ENCODE results near the gene MLN.

- no peak for TF ChIP-seq CTCF (IDR thresholded peaks at IDR 0.05)
- no peak for TF ChIP-seq EP300 (IDR thresholded peaks at IDR 0.05)
- TF ChIP-seq ELK1 (IDR thresholded peaks at IDR 0.05; ENCODE audit: low read depth, low read length), result no peak
- TF ChIP-seq REST (IDR thresholded peaks at IDR 0.05), result no peak
- no peak for TF ChIP-seq POLR2A (IDR thresholded peaks at IDR 0.05; ENCODE audit: low read length)
- TF ChIP-seq USF2 (IDR thresholded peaks at IDR 0.05), result no peak
- TF ChIP-seq POLR2AphosphoS2 (conservative IDR thresholded peaks at IDR 0.05; ENCODE audit: low read length), result no peak
Measured at GRCh38 chr6:33749401-33749800, 54.4 kb downstream of the MLN start.
